Stimulated activated CD8-positive, alpha-beta memory T cell treated with anti-CD3 and anti-CD28 coated beads, Interleukin-15, amount 100 ng/mL, for 48 hours (primary cell): ENCODE results near the gene NLGN3.

Source experiments
- DNase-seq, 2 donors: peaks; one replicate each; pipeline ENCODE4 v3.0.0-alpha.2; 2020; ENCODE audit warnings: low read depth in 2 of 2

NLGN3 gene

GRCh38 chrX:71144651-71145050 is at the start of gene NLGN3:
Gene NLGN3 (plus strand): TSS chrX:71144841. CDS start chrX:71147750, 2,909 bp downstream.
- no peak for DNase-seq

GRCh38 chrX:71095033-71095432 is 49.6 kb upstream of the NLGN3 start:
- DNase-seq = no peak

DNA sequence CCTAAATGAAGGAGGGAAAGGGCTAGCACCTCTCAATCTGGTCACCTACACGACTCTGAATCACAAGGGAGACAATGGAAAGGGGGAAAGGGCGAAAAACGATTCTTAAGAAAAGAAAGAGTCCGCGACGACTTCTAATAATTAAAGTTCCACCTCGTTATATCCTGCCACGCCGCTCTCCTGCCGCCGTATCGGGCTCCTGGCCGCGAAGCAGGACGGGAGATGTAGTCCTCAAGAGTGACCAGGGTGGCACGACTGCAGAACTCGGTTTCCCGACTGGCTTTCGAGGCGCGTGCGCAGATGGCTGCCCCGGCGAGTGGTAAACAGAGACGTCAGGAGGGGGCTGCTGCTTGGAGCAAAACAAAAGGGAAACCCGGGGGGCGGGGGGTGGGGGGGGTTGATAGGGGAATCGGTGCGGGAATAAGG is 49.1 kb upstream of the NLGN3 start, which contains the start of gene FOXO4:
TSS of gene FOXO4 (plus strand) at position 297 of the 426 bp plus-strand sequence. CDS start 678 bp downstream, outside the sequence.
- peak; percentile 77 to 80 for DNase-seq

DNA sequence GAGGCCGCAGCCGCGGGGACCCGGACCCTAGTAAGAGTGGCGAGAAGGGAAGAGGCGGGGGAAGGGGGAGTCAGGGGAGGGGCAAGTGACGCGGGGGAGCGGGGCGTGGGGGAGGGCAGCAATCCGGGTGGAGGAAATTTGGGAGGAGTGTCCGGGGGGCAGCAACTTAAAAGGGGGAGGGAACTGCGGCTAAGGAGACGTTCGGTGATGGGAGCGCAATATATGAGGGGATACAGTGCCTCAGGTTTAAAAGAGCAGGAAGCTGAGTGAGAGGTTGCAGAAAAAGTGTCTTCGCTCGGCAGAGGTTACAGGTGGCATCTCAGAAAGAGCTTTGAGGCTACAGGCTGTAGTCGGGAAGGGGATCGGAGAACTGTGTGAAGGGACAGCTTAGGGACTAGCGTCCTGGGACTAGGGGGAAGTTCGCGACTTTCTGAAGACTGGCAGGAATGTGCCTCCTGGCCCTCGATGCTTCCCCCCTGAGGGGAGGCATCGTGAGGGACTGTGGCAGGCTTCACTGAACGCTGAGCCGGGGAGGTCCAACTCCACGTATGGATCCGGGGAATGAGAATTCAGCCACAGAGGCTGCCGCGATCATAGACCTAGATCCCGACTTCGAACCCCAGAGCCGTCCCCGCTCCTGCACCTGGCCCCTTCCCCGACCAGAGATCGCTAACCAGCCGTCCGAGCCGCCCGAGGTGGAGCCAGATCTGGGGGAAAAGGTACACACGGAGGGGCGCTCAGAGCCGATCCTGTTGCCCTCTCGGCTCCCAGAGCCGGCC is 48.5 kb upstream of the NLGN3 start:
- DNase-seq = no peak

DNA sequence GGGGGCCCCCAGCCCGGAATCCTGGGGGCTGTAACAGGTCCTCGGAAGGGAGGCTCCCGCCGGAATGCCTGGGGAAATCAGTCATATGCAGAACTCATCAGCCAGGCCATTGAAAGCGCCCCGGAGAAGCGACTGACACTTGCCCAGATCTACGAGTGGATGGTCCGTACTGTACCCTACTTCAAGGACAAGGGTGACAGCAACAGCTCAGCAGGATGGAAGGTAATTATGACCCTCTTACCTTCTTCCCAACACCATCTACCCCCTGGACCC is 47.9 kb upstream of the NLGN3 start:
- no peak for DNase-seq

GRCh38 chrX:71098302-71098701 is 46.3 kb upstream of the NLGN3 start:
- peak in 1 of 2 donors; percentile 55 for DNase-seq

- DNase-seq = no peak
These were observed 45.6 kb upstream of the NLGN3 start for GRCh38 chrX:71098951-71099506.

DNA sequence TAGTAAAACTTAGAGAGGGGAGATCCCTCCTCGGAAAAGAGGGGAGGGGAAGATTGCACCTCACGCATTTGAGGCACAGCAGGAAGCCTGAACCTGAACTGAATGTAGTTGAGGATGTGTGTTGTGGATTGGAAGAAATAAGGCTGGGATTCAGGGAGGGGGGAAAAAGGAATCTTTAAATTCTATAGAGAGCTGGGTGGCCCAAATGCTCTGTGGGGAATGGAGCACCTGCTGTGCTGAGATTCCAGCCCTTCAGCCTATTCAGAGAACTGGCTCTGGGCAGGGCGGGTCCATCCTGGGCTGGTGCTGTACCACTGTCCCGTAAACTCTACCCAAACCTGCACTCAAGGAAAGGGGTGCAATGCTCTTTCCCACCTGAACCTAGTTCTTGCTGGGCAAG is 44.9 kb upstream of the NLGN3 start:
- no peak for DNase-seq

DNA sequence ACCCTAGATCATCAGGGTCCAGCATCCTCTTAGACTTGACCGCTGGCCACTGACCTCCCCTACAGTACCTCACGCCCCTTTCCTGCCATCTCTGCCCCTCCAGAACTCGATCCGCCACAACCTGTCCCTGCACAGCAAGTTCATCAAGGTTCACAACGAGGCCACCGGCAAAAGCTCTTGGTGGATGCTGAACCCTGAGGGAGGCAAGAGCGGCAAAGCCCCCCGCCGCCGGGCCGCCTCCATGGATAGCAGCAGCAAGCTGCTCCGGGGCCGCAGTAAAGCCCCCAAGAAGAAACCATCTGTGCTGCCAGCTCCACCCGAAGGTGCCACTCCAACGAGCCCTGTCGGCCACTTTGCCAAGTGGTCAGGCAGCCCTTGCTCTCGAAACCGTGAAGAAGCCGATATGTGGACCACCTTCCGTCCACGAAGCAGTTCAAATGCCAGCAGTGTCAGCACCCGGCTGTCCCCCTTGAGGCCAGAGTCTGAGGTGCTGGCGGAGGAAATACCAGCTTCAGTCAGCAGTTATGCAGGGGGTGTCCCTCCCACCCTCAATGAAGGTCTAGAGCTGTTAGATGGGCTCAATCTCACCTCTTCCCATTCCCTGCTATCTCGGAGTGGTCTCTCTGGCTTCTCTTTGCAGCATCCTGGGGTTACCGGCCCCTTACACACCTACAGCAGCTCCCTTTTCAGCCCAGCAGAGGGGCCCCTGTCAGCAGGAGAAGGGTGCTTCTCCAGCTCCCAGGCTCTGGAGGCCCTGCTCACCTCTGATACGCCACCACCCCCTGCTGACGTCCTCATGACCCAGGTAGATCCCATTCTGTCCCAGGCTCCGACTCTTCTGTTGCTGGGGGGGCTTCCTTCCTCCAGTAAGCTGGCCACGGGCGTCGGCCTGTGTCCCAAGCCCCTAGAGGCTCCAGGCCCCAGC is 43.8 kb upstream of the NLGN3 start:
- no peak for DNase-seq

- no peak for DNase-seq
These were observed 42.3 kb upstream of the NLGN3 start for GRCh38 chrX:71102292-71102691.

DNA sequence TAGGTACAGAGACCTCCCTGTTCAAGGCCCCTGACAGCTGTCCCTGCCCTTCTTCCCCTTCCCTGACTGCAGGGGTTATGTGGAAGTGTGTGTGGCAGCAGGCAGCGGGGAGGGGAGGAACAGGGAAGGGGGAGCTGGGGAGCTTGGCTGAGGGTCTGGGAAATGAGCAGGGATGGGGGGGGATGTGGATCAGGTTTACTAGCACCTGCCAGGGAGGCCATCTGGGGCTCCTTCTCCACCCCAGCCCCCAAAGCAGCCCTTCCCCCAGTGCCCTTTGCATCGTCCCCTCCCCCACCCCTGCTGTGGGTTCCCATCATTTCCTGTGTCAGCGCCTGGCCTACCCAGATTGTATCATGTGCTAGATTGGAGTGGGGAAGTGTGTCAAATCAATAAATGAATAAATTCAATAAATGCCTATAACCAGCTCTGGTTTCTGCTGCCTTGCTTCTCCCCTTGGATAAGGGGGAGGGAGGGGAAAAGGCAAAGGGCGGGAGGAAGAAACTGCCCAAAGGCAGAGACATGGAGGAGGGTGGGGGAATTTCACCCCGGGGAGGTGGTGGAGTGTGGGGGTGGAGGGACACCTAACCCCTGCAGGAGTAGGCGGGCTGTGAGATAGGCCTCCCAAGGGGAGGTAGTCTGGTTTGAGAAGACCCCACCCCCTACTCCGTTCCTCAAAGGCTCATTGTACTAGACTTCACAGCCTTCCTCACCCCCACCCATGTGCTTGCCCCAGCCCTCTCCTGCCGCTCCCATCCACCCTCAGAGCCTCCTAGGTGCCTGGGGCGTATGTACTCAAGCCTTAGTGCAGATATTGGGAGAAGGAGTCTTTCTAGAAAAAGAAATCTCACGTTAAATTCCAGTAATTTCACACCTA is 41.3 kb upstream of the NLGN3 start:
- DNase-seq = peak in 1 of 2 donors; percentile 47

- DNase-seq = no peak
These were observed 39.0 kb upstream of the NLGN3 start for GRCh38 chrX:71105628-71106027.

DNA sequence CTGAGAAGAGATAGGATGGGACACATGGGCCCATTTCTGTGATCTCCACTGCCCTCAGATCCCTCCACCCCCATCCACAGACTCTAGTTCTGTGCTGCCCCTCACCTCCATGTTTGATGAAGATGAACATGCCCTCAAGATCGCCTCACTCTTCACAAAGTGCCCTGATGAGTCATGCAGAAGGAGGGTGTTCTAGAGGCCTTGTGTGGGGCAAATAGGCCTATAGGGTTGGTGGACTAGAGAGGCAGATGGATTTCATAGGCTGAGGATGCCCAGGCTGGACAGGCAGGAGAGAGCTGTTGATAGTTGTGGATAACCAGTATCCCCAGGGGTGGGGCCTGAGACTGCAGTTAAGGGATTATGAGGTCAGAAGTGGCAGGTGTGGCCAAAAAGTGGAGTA is 38.2 kb upstream of the NLGN3 start, which contains the start of gene CXorf65:
TSS of gene CXorf65 (minus strand) at position 314 of the 400 bp plus-strand sequence. CDS start at position 130, 184 bp downstream.
- no peak for DNase-seq

- DNase-seq = no peak
These were observed 37.4 kb upstream of the NLGN3 start for GRCh38 chrX:71107245-71107644.

DNA sequence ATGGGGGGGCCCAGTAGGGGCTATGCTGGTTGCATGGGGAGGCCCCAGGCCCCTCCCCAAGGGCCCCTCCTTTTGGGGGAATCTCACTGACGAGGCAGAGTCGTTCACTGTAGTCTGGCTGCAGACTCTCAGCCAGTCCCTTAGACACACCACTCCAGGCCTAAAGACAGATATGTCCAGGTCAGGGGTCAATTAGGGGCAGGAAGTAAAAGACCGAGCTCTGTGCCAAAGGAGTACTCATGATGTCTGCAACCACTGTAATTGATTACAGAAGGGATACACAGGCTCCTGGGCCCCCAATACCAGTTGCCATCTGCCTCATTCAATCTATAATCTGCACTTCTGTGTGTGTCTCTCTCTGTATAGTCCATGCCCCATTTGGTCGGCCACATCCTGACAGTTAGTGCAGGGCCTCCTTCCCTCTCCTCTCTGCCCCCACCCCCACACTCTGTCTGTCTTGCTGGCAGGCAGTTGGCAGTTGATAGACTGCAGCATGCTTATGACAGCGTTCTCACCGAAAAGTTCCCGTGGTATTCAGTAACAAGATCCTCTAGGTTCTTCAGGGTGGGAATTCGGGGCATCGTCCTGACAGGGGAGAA is 36.8 kb upstream of the NLGN3 start:
- no peak for DNase-seq

GRCh38 chrX:71109051-71109450 is 35.6 kb upstream of the NLGN3 start:
- no peak for DNase-seq

- peak; percentile 51 to 65 for DNase-seq
These were observed 33.3 kb upstream of the NLGN3 start, which contains the start of gene IL2RG for GRCh38 chrX:71111141-71111843. Gene IL2RG (minus strand): TSS chrX:71111577. CDS start chrX:71111539, 38 bp downstream.

- no peak for DNase-seq
These were observed 32.7 kb upstream of the NLGN3 start for GRCh38 chrX:71111921-71112431.

DNA sequence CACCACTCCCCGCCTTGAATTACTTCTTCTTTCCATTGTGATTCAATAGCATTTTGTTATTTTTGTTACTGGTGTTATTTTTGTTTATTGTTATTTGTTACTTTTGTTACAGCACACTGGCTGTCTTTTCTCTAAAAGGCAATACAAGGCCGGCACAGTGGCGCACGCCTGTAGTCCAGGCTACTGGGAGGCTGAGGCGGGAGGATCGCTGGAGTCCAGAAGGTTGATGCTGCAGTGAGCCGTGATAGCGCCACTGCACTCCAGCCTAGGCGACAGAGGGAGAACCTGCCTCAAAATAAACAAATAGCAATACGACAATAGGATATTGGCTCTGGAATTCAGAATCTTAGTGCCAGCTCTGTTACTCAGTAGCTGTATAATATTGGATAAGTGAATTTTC is 27.3 kb upstream of the NLGN3 start:
- no peak for DNase-seq
